HFF-Myc (cell line): ENCODE data around the gene FCER2.

Experiments used
- DNase-seq: peaks from one replicate; pipeline ENCODE4 v3.0.0-alpha.2; 2011; ENCODE audit warnings: low read depth; ENCODE audit errors: extremely low read depth
- H3K4me3 ChIP-seq: replicated peaks from 2 replicates; pipeline ENCODE4 v1.5.1; 2011; ENCODE audit warnings: low read depth, mild to moderate bottlenecking, control low read depth, low read length
- TF ChIP-seq, protein P1 (sequence below): IDR thresholded peaks from 2 replicates; pipeline ENCODE4 v1.5.1; 2012; ENCODE audit warnings: mild to moderate bottlenecking, low read depth, low read length, control low read depth; ENCODE audit errors: missing control alignments

Gene FCER2

DNA sequence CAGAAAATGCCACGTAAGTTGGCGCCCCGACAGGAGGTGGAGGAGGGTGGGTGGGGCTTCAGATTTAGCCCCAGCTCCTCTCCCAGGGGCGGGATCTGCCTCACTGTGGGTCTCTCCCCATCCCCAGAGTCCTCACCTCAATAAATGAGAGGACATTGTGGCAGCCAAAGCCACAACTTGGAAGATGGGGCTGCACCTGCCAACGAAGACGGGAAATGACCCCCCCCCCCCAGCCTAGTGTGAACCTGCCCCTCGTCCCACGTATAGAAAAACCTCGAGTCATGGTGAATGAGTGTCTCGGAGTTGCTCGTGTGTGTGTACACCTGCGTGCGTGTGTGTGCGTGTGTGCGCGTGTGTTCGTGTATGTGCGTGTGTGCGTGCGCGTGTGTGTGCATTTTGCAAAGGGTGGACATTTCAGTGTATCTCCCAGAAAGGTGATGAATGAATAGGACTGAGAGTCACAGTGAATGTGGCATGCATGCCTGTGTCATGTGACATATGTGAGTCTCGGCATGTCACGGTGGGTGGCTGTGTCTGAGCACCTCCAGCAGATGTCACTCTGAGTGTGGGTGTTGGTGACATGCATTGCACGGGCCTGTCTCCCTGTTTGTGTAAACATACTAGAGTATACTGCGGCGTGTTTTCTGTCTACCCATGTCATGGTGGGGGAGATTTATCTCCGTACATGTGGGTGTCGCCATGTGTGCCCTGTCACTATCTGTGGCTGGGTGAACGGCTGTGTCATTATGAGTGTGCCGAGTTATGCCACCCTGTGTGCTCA, 22.8 kb downstream of the FCER2 start:
- DNase-seq = no peak
- H3K4me3 ChIP-seq = no peak overlapping the region
- TF ChIP-seq, protein P1, sequence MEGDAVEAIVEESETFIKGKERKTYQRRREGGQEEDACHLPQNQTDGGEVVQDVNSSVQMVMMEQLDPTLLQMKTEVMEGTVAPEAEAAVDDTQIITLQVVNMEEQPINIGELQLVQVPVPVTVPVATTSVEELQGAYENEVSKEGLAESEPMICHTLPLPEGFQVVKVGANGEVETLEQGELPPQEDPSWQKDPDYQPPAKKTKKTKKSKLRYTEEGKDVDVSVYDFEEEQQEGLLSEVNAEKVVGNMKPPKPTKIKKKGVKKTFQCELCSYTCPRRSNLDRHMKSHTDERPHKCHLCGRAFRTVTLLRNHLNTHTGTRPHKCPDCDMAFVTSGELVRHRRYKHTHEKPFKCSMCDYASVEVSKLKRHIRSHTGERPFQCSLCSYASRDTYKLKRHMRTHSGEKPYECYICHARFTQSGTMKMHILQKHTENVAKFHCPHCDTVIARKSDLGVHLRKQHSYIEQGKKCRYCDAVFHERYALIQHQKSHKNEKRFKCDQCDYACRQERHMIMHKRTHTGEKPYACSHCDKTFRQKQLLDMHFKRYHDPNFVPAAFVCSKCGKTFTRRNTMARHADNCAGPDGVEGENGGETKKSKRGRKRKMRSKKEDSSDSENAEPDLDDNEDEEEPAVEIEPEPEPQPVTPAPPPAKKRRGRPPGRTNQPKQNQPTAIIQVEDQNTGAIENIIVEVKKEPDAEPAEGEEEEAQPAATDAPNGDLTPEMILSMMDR = no peak

DNA sequence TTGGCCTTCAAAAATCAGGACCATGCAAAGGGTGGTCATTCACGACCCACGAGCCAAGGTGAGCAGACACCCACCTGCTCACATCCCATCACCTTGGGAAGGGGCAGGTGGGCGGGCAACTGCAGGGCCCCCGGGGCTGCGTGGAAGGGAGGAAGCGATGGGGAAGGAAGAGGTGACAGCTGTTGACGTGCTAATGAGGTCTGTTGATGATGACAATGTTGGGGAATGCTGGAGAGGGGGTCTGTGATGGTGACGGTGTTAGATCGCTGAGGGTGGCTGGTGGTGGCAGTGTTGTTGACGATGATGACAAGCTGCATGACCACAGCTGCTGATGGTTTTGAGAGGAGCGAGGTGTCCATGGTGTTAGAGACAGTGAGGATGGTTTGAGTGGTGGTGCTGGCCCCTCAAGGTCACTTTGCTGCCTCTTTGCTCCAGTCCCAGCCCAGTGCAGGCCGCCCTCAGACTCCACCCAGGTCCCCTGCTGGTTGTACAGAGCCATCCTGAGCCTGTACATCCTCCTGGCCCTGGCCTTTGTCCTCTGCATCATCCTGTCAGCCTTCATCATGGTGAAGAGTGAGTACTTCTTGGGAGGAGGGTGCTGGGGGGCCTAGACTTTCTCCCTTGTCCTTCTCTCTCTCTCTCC, 24.1 kb downstream of the FCER2 start:
- TF ChIP-seq, protein P1 = no peak

GRCh38 chr19:7676854-7677253, 25.1 kb downstream of the FCER2 start, which contains the start of gene MCEMP1:
Gene MCEMP1, plus strand, starts transcription at chr19:7677090. Its CDS starts 31 bp downstream, at chr19:7677121.
- DNase-seq = no peak
- no peak within 1 kb of the TSS for H3K4me3 ChIP-seq
- TF ChIP-seq, protein P1 = no peak

More for the DNA sequence above, 24.1 kb downstream of the FCER2 start:
- DNase-seq = no peak
- no peak overlapping the region for H3K4me3 ChIP-seq

- no peak for DNase-seq
- H3K4me3 ChIP-seq = no peak overlapping the region
- TF ChIP-seq, protein P1 = no peak
These were observed 25.6 kb downstream of the FCER2 start for GRCh38 chr19:7676376-7676775.

DNA sequence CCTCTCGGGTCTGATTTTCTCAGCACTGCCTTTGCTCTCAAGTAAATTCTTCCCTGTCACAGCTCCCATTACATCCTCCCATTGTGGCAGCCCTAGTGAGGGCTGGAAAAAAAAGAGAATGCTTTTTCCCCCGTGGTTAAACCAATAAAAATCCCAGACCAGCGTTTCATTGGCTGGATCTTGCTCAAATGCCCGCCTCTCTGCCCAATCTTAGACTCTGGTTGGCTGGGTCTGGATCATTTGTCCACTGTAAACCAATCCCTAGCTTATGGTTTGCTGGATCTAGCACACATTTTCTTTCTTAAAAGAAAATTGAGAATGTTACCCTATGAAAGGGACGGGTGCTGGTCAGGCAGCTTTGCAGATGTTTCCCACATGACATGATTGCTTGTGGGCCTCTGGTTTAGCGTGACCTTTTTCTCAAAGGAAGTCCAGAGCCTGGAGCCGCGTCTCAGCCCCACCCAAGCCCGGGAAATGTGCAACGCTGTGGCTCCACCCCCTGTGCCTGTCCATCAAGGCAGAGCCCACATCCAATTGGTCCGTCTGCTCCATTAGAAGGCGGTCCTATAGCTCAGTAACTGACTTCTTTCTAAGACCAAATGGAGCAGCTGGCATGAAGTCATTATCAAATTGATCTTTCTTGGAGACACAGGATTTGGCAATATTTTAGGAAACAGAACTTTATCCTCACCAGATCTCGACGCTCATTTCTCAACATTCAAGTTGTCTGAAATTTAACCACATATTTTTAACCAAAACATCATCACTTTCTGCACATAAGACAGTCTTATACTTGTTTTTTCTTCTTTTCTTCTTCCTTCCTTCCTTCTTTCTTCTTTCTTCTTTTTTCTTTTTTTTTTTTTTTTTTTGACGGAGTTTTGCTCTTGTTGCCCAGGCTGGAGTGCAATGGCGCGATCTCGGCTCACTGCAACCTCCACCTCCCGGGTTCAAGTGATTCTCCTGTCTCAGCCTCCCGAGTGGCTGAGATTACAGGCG, 27.6 kb downstream of the FCER2 start:
- TF ChIP-seq, protein P1 = no peak
- peak; percentile 42 for DNase-seq
- no peak overlapping the region for H3K4me3 ChIP-seq

- no peak for DNase-seq
- H3K4me3 ChIP-seq = no peak overlapping the region
- TF ChIP-seq, protein P1 = no peak
These were observed 29.4 kb downstream of the FCER2 start for GRCh38 chr19:7672522-7672921.
